ENCODE data around the gene IGF2R. TPM values are rescaled to one million over a fixed set of nuclear protein-coding genes. Genes with fewer than 3 reads are reported as not detected.
A peak's percentile ranks its signal among the peaks of the same experiment; 100 is the strongest.
"Not testable (repeated sequence)": the region's sequence is repeated elsewhere in the genome, so short reads cannot be mapped to it uniquely, and the experiment has no call there.

The IGF2R gene
- total RNA-seq, 1 donor from 2014 or later: 120 TPM

- no peak for DNase-seq
Measured at GRCh38 chr6:159955945-159956361, 12.9 kb upstream of the IGF2R start.

GRCh38 chr6:159957071-159957673 lies 11.7 kb upstream of the IGF2R start:
- no peak for DNase-seq

DNA sequence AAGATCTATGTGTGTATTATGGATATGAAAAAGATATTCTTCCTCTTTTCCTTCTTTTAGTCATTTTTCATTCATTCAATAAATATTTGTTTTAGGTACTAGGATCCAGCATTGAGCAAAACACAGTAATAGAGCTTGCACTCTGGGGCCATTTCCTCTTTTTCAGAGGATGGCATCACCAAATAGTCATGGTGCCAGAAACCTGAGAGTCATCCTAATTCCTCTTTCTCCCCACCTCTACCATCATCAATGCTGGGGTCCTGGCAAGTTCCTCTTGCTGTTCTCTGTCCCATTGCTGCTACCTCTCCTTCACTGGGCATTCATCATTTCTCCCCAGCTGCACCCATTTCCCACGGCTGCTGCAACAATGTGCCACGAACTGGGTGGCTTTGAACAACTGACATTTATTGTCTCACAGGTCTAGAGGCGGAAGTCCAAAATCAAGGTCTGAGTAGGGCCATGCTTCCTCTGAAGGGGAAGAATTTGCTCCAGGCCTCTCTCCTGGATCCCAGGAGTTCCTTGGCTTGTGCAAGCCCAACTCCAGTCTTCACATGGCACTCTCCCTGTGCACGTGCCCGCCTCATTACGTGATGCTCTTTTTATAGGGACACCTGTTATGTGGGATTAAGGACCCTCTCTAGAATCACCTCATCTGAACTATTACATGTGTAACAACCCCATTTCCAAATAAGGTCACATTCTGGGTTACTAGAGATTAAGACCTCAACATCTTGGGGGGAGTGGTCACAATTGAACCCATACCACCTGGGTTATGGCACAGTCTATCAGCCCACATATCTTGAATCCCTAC lies 9.5 kb upstream of the IGF2R start:
- DNase-seq: no peak

DNA sequence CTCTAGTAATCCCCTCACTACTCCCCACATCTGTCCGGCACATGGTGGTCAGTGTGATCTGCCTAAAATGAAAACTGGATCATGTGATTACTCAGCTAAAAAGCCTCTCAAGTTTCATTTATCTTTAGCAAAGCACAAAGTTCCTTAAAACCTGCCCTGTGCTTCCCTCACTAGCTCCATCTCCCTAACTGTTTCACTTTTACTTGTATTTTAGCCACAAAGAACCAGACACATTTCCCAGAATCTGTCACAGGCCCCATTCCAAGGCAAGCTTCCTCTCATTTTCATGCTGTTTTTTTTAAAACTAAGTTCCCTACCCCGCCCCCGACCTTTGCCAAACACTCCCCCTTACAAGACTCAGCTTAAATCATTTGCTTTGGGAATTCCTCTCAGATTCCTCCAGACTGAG lies 8.9 kb upstream of the IGF2R start:
- DNase-seq: no peak

- no peak for DNase-seq
Measured at GRCh38 chr6:159960485-159960884, 8.4 kb upstream of the IGF2R start.

DNA sequence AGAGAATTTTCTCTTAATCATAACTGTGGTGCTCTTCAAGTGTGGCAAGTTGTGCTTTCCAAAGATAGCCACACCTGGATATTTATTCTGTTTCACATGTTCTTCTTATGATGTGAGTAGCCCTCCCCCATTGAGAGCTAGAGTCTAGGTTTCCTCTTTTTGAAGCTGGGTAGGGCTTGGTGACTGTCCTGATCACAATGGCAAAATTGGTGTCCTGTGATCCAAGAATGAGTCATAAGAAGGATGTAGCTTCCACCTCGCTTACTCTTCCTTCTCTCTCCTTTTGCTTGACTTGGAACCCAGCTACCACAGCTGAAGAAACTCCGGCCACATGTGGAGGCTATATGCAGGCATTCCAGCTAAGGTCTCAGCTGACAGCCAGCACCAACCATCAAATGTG lies 7.4 kb upstream of the IGF2R start:
- no peak for DNase-seq

- DNase-seq: no peak
Measured at GRCh38 chr6:159963111-159963510, 5.8 kb upstream of the IGF2R start.

DNA sequence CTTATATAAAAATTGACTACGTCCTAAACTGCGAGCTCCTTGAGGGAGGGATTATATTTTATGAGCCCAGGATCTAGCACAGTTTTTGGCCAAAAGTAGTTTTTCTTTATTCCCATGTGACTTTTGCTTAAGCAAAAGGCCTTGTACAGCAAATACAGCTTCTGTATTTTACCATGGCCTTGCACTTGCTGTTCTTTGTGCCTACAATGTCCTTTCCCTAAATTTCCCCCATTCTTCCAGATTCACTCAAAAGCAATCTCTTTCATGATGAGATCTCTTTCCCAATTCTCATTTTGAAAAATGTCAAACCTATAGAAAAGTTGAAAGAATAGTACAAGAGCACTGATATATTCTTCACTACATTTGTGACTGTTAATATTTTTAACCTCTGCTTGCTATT lies 4.8 kb upstream of the IGF2R start:
- no peak for DNase-seq

DNA sequence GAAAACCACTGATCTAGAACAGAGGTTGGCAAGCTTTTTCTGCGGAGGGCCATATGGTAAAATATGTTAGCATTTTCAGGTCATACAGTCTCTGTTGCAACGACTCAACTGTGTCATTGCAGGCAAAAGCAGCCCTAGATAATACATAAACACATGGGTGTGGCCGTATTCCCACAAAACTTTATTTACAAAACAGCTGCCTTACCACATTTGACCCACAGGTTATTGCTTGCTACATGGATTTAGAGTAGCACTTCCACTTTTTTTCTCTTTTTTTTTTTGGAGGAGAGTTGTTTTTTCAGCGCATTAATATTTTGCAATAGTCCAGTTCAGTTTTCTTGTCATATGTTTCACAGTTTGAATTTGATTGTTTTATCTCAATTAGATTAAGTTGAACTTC lies 2.5 kb upstream of the IGF2R start:
- DNase-seq: no peak

- DNase-seq: no peak
Measured at GRCh38 chr6:159966981-159967380, 1.9 kb upstream of the IGF2R start.

DNA sequence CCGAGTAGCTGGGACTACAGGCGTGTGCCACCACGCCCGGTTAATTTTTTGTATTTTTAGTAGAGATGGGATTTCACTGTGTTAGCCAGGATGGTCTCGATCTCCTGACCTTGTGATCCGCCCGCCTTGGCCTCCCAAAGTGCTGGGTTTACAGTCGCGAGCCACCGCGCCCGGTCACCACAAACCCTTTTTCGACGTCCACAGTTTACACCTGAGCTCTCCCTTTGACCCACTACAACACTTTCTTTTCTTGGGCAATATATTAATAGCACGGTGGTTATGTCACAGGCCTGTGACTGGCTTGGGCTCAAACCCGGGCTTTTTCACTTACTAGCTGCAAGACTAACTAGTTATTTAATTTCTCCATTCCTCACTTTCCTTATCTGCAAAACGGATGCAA lies 1.3 kb upstream of the IGF2R start:
- DNase-seq: not testable (repeated sequence)

DNA sequence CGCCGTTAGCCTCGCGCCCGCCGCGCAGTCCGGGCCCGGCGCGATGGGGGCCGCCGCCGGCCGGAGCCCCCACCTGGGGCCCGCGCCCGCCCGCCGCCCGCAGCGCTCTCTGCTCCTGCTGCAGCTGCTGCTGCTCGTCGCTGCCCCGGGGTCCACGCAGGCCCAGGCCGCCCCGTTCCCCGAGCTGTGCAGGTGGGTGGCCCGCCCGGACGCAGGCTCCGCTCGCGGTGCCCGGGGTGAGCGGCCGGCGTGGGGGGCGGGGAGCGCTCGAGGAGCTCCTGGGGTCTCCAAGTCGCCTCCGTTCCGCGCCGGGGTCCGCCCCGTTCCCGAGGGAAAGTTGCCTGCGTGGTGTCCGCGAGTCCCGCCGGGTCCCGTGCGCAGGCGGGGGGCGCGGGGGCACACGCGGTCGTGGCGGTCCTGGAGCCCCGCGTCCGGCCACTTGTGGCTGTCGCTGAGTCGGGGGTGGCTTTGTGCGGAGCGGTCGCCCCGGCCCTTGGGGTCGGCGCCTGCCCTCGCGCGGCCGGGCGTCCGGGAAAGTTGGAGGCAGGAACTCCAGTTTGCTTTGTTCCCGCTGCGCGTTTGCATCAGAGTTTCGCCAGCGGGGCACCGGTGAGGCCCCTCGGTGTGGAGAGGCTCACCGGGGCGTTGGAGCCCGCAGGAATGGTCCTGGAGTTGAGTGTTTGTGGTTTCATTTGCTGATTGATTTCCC lies 476 bp downstream of the IGF2R start:
- peak; percentile 49 for DNase-seq

DNA sequence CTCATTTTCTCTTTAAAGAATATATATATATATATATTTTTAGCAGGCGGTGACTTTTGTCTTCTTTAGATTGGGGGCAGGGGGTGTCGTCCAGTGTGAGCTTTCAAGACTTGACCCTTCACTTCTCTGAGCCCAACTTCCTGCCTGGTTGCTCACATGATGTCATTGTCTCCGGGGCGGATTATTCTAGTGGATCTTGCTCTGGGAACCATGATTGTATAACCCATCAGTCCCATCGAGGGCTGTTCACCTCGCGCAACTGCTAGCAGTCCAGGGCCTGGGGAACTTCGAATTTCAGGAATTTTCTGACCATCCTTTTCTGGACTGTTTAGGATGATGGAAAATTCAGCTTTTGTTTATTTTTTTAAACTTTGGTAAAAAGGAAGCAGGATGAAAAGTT lies 1.0 kb downstream of the IGF2R start:
- peak; percentile 75 for DNase-seq

DNA sequence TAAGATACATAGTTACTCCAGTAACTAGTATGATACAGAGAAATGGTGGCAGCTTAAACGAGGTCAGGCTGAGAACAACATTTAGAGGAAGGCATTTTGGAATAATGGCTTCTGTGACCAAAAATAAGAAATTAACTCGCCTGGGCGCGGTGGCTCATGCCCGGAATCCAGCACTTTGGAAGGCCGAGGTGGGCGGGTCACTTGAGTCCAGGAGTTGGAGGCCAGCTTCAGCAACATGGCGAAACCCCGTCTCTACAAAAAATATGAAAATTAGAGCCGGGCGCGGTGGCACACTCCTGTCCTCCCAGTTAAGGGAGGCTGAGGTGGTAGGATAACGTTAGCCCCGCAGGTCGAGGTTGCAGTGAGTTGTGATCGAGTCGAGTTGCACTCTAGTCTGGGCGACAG lies 1.8 kb downstream of the IGF2R start:
- DNase-seq: no peak

DNA sequence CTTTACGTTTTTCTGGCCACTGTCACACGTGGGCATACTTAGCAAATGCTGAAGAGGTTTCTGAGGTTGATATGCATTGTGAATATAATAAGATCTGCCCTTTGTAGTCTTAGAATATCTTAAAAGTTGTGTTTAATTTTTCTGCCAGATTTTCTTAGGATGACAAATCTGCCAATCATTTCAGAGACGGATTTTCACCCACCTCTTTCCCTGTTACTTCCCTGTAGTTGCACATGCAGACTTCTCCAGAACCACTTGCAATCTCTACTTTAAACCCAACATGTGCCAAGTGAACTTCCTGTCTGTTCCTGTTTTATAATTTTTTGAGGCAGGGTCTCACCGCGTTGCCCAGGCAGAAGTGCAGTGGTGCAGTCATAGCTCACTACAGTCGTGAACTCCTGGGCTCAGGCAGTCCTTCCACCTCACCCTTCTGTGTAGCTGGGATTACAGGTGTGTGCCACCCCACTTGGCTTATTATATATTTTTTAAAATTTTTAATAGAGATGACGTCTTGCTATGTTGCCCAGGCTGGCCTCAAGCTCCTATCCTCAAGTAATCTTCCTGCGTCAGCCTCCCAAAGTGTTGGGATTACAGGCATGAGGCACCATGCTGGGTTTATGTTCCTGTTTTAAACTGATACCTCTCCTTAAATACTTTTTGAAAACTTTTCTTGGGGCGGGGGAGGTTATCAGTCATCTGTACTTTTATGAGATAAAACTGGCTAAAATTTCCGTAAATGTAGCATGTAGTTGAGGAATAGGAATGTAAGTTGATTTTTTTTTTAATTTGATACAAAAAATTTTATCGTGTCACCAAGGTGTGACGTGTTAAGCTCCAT lies 2.7 kb downstream of the IGF2R start:
- DNase-seq: no peak

DNA sequence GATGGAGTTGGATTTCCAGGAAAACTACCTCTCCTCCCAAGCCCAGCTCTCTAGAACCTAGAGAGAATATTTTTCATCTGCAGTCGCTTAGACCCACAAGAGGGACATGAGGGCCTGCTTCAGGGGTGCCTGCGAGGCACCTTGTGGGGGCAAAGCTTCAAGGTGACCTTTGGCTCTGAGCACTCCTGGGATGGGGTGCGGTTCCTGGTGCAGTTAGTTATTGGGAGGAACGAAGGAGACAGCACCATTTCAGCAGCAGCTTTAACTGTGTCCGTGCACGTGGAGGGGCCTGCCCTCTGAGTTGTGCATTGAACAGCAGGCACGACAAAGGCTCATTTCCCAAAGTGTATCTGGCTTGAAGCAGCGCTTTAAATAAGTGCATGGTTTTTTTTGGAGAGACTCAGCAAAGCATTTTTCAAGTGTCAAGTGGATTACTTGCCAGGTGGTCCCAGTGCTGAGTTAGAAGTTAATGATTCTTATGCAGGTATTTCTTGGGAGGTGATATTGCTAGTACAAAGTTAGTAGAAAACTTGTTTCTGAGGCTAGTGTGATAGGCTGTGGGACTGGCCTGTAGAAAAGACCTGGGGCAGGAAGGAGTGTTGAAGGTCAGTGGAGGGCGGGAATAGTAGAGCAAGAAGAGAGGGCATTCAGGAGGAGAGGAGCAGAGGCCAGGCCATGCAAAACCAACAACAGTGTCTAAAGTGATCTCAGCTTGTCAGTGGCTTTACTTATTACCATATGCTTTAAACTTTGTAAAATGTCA lies 3.8 kb downstream of the IGF2R start:
- DNase-seq: no peak

DNA sequence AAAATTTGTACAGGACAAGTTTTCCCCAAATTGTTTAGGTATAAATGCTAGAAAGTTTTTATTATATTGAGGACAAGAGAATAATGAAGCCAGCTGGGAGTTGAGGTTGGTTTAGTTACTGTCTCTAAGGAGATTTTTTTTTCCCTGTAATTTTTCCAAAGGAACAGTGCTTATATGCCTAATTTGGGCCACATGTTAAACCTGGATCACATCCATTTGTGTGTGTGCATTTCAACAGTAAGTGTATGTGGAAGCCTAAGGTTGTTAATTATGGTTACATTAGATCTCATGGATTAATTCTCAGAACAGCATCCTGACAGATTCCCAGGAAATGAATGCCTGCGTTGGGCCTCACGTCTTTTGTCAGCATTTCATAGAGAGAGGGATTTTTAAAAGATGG lies 4.5 kb downstream of the IGF2R start:
- no peak for DNase-seq

DNA sequence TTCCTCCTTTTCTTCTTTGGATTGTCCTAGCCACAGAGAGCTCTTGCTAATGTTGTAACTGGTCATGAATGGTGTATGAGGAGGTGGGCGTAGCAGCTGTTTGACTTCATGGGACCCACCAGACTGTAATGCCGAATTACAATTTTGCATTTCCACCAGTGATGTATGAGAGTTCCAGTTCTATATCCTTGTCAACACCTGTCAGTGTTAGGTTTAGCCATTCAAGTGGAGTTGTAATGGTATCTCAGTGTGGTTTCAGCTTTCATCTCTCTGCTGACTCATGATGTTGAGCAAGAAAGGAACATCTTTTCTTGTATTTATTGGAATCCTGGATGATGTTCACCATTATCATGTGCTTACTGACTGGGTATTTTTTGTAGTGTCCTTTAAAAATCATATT lies 5.1 kb downstream of the IGF2R start:
- no peak for DNase-seq

DNA sequence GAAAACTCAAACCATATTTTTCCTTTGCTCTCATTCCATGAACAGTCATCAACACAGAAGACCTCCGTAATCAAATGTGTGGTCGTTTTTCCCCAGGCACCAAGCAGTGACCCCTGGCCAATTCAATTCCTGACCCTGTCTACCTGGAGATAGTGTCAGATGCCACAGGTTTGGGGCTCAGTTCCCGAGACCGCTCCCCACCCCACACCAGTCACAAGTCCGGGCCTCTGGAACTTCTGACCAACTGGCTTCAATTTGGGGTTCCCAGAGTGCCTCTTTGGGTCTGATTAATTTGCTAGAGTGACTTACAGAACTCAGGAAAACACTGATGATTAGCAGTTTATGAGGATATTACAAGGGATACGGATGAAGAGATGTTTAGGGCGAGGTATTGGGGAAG lies 6.0 kb downstream of the IGF2R start:
- DNase-seq: no peak

DNA sequence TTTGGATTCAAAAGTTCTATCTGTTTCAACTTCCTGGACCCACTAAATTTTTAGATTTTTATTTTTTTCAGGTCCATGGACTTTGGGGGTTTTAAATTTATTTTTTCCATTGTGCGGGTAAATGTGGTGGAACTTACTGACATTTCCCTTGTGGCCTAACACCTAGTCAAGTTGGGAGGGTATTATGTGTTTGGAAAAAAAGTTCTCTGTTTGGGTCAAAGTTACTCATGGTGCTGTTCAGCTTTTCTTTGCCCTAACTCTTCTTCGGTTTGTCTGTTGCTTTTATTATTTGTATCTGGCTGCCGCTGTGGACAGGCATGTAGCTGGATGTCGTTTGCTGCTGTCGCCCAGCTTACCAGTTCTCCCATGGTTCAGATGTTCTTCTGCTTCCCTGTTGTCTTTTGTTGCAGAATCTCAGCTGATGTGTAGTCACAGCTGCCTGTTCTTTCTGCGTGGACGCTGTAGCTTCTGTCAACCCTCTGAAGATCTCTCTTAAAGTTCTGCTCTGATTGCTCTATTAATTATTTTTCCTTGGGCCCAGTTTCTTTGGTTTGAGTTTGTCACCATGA lies 7.9 kb downstream of the IGF2R start:
- no peak for DNase-seq

DNA sequence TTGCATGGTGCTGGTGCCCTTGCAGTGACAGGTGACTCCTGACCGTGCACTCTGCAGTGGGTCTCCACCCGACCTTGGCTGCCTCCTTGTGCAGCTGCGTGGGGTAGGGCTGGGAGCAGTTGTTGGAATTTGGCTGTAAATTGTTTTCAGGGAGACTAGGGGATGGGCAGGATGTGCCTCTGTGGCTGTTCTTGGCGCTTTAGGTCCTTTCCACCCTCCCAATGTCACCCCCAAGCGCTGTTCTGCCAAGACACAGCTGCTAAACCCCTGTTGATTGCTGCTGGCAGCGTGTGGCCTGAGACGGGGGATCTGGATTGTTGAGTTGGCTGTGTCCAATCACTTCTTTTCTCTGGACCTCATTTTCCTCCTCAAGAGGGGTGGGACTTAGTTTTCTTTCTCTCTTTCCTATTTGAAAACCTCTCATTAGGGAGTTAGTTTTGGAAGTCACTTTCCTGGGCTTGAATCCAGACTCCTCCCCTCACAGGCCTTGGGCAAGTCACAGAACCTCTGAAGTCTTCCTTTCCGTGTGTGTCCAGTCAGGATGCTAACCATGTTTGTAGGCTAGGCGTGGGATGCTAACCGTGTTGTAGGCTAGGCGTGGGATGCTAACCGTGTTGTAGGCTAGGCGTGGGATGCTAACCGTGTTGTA lies 8.5 kb downstream of the IGF2R start:
- no peak for DNase-seq

Measured in dermis blood vessel endothelial cell (primary cell).